Measurements from ENCODE around the gene ZNF692. TPM values are rescaled to one million over a fixed set of nuclear protein-coding genes. Genes with fewer than 3 reads are reported as not detected.

The ZNF692 gene
- polyA plus RNA-seq, 1 donor (not counting 4 experiments of a cell fraction or from before 2014, with no cell fraction given): 27.0 TPM

- Histone ChIP-seq H3K9me1 (ENCODE audit: control insufficient read depth, extremely low read depth, insufficient read depth, low read length) (no peaks in the 10 kb centered on the region), H3K79me2 (ENCODE audit: control insufficient read depth, insufficient read depth, low read length) (peaks cover 3% of the 10 kb centered on the region), H2AFZ (ENCODE audit: control insufficient read depth, low read length) (no peak overlapping the region), H4K20me1 (ENCODE audit: control insufficient read depth, extremely low read depth, insufficient read depth, low read length) (no peaks in the 10 kb centered on the region), H3K9ac (ENCODE audit: control insufficient read depth, extremely low read depth, insufficient read depth, low read length) (no peak overlapping the region), H3K4me2 (ENCODE audit: control insufficient read depth, extremely low read depth, insufficient read depth, low read depth, low read length) (no peak overlapping the region), H3K27me3 (ENCODE audit: control insufficient read depth, extremely low read depth, insufficient read depth, low read length) (no peaks in the 10 kb centered on the region), H3K9me3 (ENCODE audit: control insufficient read depth, low read depth, low read length) (no peaks in the 10 kb centered on the region), H3K36me3 (ENCODE audit: control insufficient read depth in 2 of 2, extremely low read depth in 1 of 2, insufficient read depth in 2 of 2, low read length in 2 of 2) (peaks cover 38 to 43% of the 10 kb centered on the region in 2 experiments), H3K4me1 (ENCODE audit: control insufficient read depth, extremely low read depth, insufficient read depth, low read length) (no peaks in the 10 kb centered on the region), H3K4me3 (ENCODE audit: control insufficient read depth in 2 of 3, extremely low read depth in 1 of 3, insufficient read depth in 2 of 3, low read depth in 1 of 3, low read length in 3 of 3) (no peak overlapping the region), H3K27ac (ENCODE audit: control insufficient read depth, insufficient read depth, low read length) (no peak overlapping the region)
- no peak for TF ChIP-seq EZH2 (IDR thresholded peaks at IDR 0.05; ENCODE audit: low read length)
- TF ChIP-seq, protein P1, sequence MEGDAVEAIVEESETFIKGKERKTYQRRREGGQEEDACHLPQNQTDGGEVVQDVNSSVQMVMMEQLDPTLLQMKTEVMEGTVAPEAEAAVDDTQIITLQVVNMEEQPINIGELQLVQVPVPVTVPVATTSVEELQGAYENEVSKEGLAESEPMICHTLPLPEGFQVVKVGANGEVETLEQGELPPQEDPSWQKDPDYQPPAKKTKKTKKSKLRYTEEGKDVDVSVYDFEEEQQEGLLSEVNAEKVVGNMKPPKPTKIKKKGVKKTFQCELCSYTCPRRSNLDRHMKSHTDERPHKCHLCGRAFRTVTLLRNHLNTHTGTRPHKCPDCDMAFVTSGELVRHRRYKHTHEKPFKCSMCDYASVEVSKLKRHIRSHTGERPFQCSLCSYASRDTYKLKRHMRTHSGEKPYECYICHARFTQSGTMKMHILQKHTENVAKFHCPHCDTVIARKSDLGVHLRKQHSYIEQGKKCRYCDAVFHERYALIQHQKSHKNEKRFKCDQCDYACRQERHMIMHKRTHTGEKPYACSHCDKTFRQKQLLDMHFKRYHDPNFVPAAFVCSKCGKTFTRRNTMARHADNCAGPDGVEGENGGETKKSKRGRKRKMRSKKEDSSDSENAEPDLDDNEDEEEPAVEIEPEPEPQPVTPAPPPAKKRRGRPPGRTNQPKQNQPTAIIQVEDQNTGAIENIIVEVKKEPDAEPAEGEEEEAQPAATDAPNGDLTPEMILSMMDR (optimal IDR thresholded peaks at IDR 0.05 in 1 of 3, IDR thresholded peaks at IDR 0.05 in 1 of 3, conservative IDR thresholded peaks at IDR 0.05 in 1 of 3; ENCODE audit: extremely low read depth in 1 of 3, insufficient read depth in 2 of 3, low read length in 3 of 3): no peak
- no peak for DNase-seq (ENCODE audit: low read depth, low spot score)
- no peak for FAIRE-seq
- dilution Hi-C loops (cut with MboI; ENCODE audit: extremely low pct_ligation_motif_present, low sequenced_read_pairs): no loop called here
Measured at GRCh38 chr1:248849637-248850036, 9.2 kb downstream of the ZNF692 start.

- peaks cover 34 to 42% of the 10 kb centered on the region in 2 experiments for H3K36me3 ChIP-seq (ENCODE audit: control insufficient read depth in 2 of 2, extremely low read depth in 1 of 2, insufficient read depth in 2 of 2, low read length in 2 of 2)
Measured at GRCh38 chr1:248849152-248849551, 9.7 kb downstream of the ZNF692 start.

More at GRCh38 chr1:248849152-248849551, 9.7 kb downstream of the ZNF692 start:
- Histone ChIP-seq H2AFZ (ENCODE audit: control insufficient read depth, low read length) (no peak overlapping the region), H3K4me3 (ENCODE audit: control insufficient read depth in 2 of 3, extremely low read depth in 1 of 3, insufficient read depth in 2 of 3, low read depth in 1 of 3, low read length in 3 of 3) (no peak overlapping the region), H3K79me2 (ENCODE audit: control insufficient read depth, insufficient read depth, low read length) (peaks cover 1% of the 10 kb centered on the region), H4K20me1 (ENCODE audit: control insufficient read depth, extremely low read depth, insufficient read depth, low read length) (no peaks in the 10 kb centered on the region), H3K9me1 (ENCODE audit: control insufficient read depth, extremely low read depth, insufficient read depth, low read length) (no peaks in the 10 kb centered on the region), H3K9ac (ENCODE audit: control insufficient read depth, extremely low read depth, insufficient read depth, low read length) (no peak overlapping the region), H3K9me3 (ENCODE audit: control insufficient read depth, low read depth, low read length) (no peaks in the 10 kb centered on the region), H3K27ac (ENCODE audit: control insufficient read depth, insufficient read depth, low read length) (no peak overlapping the region), H3K4me2 (ENCODE audit: control insufficient read depth, extremely low read depth, insufficient read depth, low read depth, low read length) (no peak overlapping the region), H3K4me1 (ENCODE audit: control insufficient read depth, extremely low read depth, insufficient read depth, low read length) (no peaks in the 10 kb centered on the region), H3K27me3 (ENCODE audit: control insufficient read depth, extremely low read depth, insufficient read depth, low read length) (no peaks in the 10 kb centered on the region)
- dilution Hi-C loops (cut with MboI; ENCODE audit: extremely low pct_ligation_motif_present, low sequenced_read_pairs): no loop called here
- DNase-seq (ENCODE audit: low read depth, low spot score) (no peak), FAIRE-seq (no peak)
- TF ChIP-seq, protein P1 (optimal IDR thresholded peaks at IDR 0.05 in 1 of 3, IDR thresholded peaks at IDR 0.05 in 1 of 3, conservative IDR thresholded peaks at IDR 0.05 in 1 of 3; ENCODE audit: extremely low read depth in 1 of 3, insufficient read depth in 2 of 3, low read length in 3 of 3): no peak
- no peak for TF ChIP-seq EZH2 (IDR thresholded peaks at IDR 0.05; ENCODE audit: low read length)

Measured in keratinocyte (primary cell).